Measurements from ENCODE around the gene LIMK2.

The LIMK2 gene

GRCh38 chr22:31327806-31328543 is 115.9 kb downstream of the LIMK2 start:
- no peak for DNase-seq
- no peak overlapping the region for H3K4me3 Mint-ChIP-seq
- ATAC-seq (replicated peaks), result no peak
- H3K27me3 Mint-ChIP-seq, result no peaks in the 10 kb centered on the region
- H3K36me3 Mint-ChIP-seq, result peaks cover 32 to 54% of the 10 kb centered on the region in 2 donors
- H3K27ac Mint-ChIP-seq, result no peak overlapping the region
- H3K4me1 Mint-ChIP-seq, result peaks cover 16 to 30% of the 10 kb centered on the region in 2 donors
- no peaks in the 10 kb centered on the region for H3K9me3 Mint-ChIP-seq

GRCh38 chr22:31328544-31328960 is 116.5 kb downstream of the LIMK2 start:
- DNase-seq (no peak), ATAC-seq (replicated peaks) (no peak)
- Mint-ChIP-seq H3K27ac (no peak overlapping the region), H3K36me3 (peaks cover 32 to 55% of the 10 kb centered on the region in 2 donors), H3K4me3 (no peak overlapping the region), H3K27me3 (no peaks in the 10 kb centered on the region), H3K4me1 (peaks cover 16 to 30% of the 10 kb centered on the region in 2 donors), H3K9me3 (no peaks in the 10 kb centered on the region)

GRCh38 chr22:31329029-31329428 is 116.9 kb downstream of the LIMK2 start:
- DNase-seq (no peak), ATAC-seq (replicated peaks) (no peak)
- no peak overlapping the region for H3K4me3 Mint-ChIP-seq
- peak overlapping the region; percentile 59 for H3K27ac Mint-ChIP-seq
- H3K4me1 Mint-ChIP-seq, result peaks cover 15 to 30% of the 10 kb centered on the region in 2 donors
- no peaks in the 10 kb centered on the region for H3K9me3 Mint-ChIP-seq
- H3K27me3 Mint-ChIP-seq, result no peaks in the 10 kb centered on the region
- H3K36me3 Mint-ChIP-seq, result peaks cover 36 to 60% of the 10 kb centered on the region in 2 donors

All from stimulated activated naive B cell treated with anti-CD40 and anti-IgM and Interleukin-4, amounts not matched to agents 10 μg/mL and 1 μg/mL and 100 μg/mL, for 72 hours (primary cell).